Heart left ventricle (tissue), 13 donors: ENCODE results near the gene ZNF689.

ENCODE experiments used
- CTCF ChIP-seq, 12 donors: fragments of 200-600 bp; sonication (generic) in 4 of 12; IDR thresholded peaks; one replicate each; pipeline versions ENCODE4 v1.5.0 to v1.8.0; 2018 to 2022; ENCODE audit warnings: antibody characterized with exemption in 12 of 12, mild to moderate bottlenecking in 5 of 12
- POLR2A ChIP-seq, 2 donors: fragments of 450-650 bp; IDR thresholded peaks; one replicate each; pipeline ENCODE4 v1.6.1; 2017; ENCODE audit warnings: antibody characterized with exemption in 2 of 2, mild to moderate bottlenecking in 2 of 2, moderate library complexity in 2 of 2
- donor health status: ischemic (EF 13 %, LVEDD 7.1; RV severe dilation, severe dysfunction).
- donor health status: DM: no; HTN: yes; CAD: no.
- donor health status: DM: no; HTN: no; CAD: no.
- donor health status: ischemic (EF 25% LVEDD 6.9; RV normal size, moderate dysfunction).
- donor health status: ischemic (EF 25% LVEDD 5.7; RV mildly dilated, moderate dysfunction).
- donor health status: ischemic (EF 35%, LVEDD 5.7; RV mildly dilated, moderate dysfunction).
- donor health status: nonischemic (EF 11% LVEDD 7.7; RV severe dilation, severe dysfunction).
- donor health status: DM: yes; HTN: yes; CAD: no.
- donor health status: PGD.
- donor health status: ischemic (EF 29% LVEDD 5.4; RV normal size, mild dysfunction).
- donor health status: nonischemic (EF 23%, LVEDD 6.1; RV moderate dilation, normal function).

GRCh38 chr16:30603945-30604315 lies 6.3 kb downstream of the ZNF689 start:
- TF ChIP-seq CTCF (IDR thresholded peaks at IDR 0.05) (no peak), POLR2A (IDR thresholded peaks at IDR 0.05) (no peak)
